ENCODE measurements around the gene ZNF536.

Gene ZNF536

DNA sequence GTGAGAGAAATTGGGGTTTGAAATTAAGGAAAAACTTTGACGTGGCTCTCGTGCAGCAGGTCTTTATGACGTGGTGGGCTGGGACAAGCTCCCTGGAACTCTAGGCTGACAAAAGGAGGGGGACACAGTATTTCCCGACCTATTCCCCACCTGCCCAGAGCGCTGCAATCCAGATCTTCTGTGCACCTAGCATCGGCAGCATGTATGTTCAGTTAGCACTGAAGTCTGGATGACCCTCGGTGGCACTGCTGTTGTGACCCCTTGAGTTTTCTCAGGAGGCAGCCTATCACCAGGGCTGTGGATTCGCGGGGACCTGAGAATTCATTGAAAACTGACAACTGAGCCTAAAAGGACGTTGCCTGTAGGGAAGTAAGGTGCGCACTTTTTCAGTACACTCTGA, 9.1 kb upstream of the ZNF536 start:
- no peak for TF ChIP-seq ZNF274 (IDR thresholded peaks at IDR 0.05; ENCODE audit: low read depth, low read length)
- H3K4me3 ChIP-seq (ENCODE audit: low read length), result no peak overlapping the region

DNA sequence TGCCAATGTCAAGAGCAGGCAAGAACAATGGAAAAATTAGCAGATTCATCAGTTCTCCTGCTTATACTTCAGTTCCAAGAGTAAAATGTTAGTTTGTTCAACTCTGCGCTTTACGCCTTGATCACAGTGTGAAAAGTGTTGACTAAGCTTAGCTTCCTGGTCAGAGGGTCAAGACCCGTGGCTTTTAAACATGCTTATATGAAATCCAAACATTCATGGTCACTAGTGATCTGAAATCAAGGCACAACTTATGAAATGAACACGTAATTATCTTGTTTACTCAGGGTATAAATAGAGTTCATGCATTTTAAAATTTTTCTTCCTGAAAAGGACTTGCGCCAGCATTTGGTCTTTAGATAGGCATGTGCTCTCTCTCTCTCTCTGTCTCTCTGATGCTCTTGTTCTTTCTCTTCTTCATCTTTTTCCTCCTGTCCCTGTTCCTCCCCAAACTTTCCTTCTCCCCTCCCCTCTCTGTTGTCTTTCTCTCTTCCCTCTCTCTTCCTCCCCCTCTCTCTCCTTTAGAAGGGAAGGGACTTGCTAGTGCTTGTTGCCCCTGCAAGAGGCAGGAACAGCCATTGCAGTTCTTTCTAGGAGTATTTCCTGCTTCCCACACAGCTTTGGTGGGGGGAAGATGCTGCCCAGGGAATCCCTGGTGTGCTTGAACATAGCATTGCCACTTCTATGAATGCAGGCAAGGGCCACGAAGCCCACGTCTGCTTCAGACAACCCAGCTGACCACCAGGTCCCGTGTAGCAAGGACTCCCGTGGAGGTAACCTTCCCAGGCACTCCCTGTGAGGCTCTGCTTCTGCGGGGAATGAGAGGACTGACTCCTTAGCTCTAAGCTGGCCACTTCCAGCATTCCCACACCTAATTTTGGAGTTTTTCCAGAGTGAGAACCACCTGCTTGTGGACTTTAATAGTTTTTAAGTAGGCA, 7.1 kb upstream of the ZNF536 start:
- TF ChIP-seq ZNF274 (IDR thresholded peaks at IDR 0.05; ENCODE audit: low read depth, low read length), result no peak
- no peak overlapping the region for H3K4me3 ChIP-seq (ENCODE audit: low read length)

DNA sequence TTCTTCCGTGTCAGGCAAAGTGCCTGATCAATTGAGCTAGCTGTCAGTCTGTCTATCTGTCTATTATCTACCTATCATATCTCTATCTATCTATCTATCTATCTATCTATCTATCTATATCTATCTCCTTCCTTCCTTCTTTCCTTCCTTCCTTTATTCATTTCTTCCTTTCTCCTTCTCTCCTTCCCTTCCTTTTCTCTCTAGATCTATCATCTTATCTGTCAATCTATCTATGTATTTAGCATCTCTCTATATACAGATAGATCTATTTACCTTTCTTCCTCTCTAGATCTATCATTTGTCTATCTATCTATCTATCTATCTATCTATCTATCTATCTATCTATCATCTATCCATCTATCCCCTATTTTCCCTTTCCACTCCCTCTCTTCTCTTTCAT, 5.9 kb upstream of the ZNF536 start:
- TF ChIP-seq ZNF274 (IDR thresholded peaks at IDR 0.05; ENCODE audit: low read depth, low read length), result no peak
- H3K4me3 ChIP-seq (ENCODE audit: low read length), result no peak overlapping the region

DNA sequence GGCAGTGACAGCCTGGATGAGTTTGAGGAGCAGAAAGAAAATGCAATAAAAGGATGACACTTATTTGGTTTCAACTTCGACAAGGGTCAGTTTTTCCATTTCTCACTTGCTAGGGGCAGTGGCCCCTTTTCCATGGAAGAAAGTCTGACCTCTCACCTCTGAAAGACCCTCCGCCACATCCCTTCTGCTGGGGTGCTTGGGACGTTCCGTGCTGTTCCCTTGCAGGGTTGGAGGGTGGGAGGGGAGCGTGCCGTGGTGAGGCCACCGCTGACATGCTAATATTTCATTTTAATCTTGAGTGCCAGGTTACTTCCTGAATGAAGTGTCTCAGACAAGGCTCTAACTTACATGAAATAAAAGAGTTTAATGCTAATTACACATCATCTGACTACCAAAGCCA, 5.2 kb upstream of the ZNF536 start:
- TF ChIP-seq ZNF274 (IDR thresholded peaks at IDR 0.05; ENCODE audit: low read depth, low read length), result no peak
- no peak overlapping the region for H3K4me3 ChIP-seq (ENCODE audit: low read length)

DNA sequence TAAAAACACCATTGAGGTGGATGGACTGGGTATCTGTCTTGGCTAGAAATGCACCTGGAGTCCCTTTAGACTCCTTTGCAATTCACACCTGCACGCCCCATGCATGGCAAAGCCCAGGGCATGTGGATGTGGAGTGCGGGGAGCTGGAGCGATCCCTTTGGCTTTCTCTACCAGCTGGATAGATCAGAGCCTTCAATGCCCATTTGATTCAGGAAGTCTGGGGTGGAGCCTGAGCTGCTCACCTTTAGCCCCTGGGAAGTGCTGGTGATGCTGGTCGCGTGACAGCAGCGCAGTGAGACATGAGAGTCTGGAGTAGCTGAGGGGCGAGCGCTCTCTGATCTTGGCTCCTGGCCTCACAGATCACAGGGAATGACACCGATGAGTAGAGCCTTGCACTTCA, 4.8 kb upstream of the ZNF536 start:
- TF ChIP-seq ZNF274 (IDR thresholded peaks at IDR 0.05; ENCODE audit: low read depth, low read length), result no peak
- H3K4me3 ChIP-seq (ENCODE audit: low read length), result no peak overlapping the region

DNA sequence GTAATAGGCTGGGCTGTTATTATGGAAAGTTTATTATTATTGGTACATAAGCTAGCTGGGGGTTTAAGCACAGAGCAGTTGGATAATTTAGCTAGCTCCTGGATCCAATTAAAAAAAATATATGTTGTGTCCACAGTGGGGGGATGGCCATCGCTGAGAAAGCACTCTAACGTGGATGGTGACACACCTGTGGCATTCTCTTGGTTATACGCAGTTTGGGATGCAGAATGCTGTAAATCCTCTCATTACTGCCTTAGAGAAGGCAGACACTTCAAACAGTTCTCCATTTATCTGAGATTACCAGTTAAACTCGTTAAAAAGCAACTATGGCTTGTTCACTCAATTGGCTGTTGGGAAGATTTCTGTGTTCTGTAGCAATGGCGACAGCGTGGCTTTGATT, 2.4 kb upstream of the ZNF536 start:
- TF ChIP-seq ZNF274 (IDR thresholded peaks at IDR 0.05; ENCODE audit: low read depth, low read length), result no peak
- H3K4me3 ChIP-seq (ENCODE audit: low read length), result no peak overlapping the region

DNA sequence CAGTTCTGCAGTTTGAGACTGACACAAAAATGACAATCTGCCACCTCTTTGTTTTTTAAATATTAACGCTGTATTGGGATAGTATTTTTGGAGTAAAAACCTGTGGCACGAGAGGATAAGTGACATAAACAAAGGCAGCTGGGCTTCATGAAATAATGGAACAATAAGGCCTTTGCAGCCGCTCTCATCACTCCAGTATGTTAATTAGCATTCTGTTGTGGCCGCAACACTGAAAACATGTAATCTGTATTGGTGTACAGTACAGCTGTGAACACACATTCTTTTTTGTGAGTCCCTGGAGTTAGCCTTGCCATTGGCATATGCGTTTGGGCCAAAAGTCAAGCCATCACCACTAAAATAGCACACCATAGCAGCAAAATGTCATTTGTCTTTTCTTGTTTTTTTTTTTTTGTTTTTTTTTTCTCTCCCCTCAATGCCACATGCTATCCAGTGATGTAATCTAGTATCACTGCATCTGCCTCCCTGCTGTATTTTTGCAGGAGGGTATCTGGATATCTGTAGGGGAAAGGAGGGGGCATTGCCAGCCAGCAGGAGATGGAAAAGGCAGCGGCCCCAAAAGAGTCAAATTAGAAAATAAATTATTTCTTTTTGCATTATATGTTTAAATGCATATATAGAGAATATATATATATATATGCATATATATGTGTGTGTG, 885 bp upstream of the ZNF536 start:
- H3K4me3 ChIP-seq (ENCODE audit: low read length), result no peak overlapping the region
- no peak for TF ChIP-seq ZNF274 (IDR thresholded peaks at IDR 0.05; ENCODE audit: low read depth, low read length)

DNA sequence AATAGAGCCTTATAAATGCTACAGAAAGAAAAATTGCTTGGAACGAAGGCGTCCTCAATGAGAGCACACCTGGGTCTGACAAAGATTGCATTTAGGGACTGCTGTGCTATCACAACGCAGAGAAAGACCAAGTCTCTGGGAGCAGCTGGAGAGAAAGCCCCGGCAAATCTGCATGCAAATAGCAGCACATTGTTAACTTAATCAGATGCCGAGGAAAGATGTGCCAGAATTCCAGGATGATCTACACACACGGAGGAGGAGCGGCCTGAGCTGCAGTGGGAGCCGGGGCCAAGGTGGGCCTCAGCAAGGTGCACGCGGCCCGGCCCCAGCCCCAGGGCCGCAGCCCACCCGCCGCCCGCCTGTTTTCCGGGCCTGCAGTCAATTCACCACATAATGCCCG, 1.4 kb downstream of the ZNF536 start:
- no peak overlapping the region for H3K4me3 ChIP-seq (ENCODE audit: low read length)
- no peak for TF ChIP-seq ZNF274 (IDR thresholded peaks at IDR 0.05; ENCODE audit: low read depth, low read length)

DNA sequence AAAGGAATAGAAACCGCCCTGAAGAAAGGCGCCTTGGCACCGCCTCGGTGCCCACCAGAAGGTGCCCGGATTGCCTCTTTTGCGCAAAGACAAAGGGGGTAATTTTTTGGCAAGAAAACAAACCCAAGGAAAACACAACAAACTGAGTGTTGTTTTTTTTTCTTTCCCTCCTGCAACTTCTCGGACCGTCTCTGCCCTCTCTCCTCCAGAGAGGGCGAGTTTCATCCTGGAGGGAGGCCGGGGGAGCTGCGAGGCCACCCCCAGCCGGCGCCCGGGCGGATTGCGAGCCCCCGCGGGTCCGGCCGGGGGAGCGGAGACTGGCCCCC, 2.3 kb downstream of the ZNF536 start:
- H3K4me3 ChIP-seq (ENCODE audit: low read length), result peak overlapping the region; percentile 39; the same call in 1 of the 2 replicates
- TF ChIP-seq ZNF274 (IDR thresholded peaks at IDR 0.05; ENCODE audit: low read depth, low read length), result no peak

DNA sequence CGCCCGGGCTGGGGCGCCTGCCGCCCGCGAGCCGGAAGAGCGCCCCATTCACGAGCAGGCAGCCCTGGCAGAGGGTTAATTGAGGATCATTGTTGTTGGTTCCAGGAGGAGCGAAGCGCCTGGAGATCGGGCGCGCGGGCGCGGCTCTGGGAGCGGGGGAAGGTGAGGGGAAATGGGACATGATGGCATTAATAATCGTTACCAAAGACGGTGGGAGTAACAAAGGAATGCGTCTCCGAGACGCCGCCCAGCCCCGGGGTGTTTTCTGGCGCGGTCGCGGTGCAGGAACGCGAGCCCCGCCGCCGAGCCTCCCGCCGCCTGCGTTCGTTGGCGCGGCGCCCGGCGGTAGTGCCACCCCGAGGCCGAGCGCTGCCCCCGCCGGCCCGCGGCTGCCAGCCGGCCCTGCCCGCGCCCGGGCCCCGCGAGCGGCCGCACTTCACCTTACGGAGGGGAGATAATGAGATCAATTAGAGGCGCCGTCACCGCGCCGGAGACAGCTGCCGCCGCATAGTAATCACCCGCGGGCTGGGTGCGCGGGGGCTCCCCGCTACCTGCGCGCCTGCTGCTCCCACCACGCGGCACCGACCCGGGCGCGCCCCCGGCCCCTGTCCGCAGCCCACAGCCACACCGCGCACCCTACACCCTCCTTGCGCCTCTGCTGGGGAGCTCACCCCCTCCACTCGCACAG, 2.8 kb downstream of the ZNF536 start:
- H3K4me3 ChIP-seq (ENCODE audit: low read length), result peak overlapping the region; percentile 39; the same call in 1 of the 2 replicates

DNA sequence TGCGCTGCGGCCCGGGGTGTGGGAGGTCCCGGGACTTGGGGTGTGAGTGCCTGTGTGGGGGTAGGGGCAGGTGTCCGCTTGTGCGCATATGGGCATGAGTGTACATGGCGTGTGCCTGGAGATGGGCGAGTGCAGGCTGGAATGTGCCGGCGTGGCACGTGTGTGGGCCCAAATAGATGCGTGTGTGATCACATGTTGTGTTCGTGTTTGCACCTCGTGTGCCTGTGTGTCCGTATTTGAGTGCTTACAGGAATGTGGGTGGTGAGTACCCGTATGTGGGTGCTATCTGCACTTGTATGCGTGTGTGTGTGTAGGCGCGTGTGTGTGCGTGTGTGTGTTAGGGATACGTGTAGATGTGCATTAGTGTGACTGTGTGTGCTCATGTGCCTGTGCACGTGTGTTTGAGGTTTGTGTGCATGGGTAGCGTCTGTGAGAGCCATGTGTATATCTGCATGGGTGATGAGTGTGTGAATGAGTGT, 3.4 kb downstream of the ZNF536 start:
- TF ChIP-seq ZNF274 (IDR thresholded peaks at IDR 0.05; ENCODE audit: low read depth, low read length), result no peak
- no peak overlapping the region for H3K4me3 ChIP-seq (ENCODE audit: low read length)

More for the DNA sequence above, 2.8 kb downstream of the ZNF536 start:
- no peak for TF ChIP-seq ZNF274 (IDR thresholded peaks at IDR 0.05; ENCODE audit: low read depth, low read length)

DNA sequence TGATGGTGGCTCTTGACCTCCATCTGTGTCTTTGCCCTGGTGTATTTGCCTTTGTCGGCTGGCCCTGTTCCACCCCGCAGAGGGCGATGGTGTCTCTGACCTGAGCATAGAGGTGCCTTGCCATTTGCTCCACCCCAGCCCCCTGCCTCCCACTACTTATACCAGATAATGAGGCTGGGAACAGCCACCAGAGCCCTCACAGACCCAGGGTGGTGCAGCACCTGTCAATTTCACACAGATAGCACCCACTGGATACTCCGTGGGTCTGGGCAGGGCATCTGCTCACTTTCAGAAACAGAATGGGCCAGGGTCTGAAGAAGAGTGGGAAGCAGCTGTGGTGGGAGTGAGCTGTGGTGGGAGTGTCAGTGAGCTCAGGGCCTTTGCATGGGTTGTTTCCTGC, 4.1 kb downstream of the ZNF536 start:
- no peak for TF ChIP-seq ZNF274 (IDR thresholded peaks at IDR 0.05; ENCODE audit: low read depth, low read length)

DNA sequence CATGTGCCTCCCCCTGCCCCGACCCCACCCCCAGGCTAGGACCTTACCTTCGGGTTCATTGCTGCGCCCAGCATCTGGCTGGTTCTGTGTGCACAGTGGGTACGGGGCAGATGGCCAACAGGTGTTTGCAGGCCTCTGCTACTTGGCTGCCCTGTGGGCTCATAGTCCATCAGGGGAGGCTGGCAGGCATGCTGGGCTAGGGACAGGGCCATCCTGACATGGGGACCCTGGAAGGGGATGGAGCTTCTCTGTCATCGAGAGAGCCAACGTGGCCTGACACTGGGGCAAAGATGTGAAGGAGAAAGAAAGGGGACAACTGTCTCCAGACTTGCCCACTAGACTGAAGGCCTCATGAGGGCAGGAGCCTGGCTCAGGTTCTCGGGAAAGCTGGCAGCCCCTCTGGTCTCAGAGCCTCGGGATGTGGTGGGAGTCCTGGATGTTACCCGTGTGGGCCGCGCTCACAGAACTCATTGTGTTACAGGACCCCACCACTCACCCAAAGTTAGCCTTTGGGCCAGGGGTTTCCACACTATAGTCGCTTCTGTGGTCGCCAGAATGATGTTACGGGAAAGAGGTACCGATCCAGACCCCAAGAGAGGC, 4.7 kb downstream of the ZNF536 start:
- TF ChIP-seq ZNF274 (IDR thresholded peaks at IDR 0.05; ENCODE audit: low read depth, low read length), result no peak
- no peak overlapping the region for H3K4me3 ChIP-seq (ENCODE audit: low read length)

More for the DNA sequence above, 4.1 kb downstream of the ZNF536 start:
- no peak overlapping the region for H3K4me3 ChIP-seq (ENCODE audit: low read length)

DNA sequence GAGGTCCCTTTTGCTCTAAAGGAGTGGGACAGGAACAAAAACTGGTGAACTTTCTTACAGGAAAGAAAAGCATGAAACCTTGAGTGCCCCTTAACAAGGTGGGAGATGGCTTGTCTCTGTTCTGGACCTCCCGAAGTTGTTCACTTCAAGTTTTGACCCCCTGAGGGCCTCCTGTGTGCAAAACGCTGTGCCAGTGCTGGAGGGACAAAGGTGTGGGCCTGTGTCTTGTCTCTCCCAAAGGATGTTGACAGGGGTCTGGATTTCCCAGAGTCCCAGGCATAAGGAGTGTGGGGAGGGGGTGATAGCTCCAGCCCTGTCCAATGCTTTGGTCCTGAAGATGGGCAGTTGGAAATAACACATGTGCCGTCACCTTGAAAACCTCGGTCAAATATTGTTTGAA, 6.5 kb downstream of the ZNF536 start:
- H3K4me3 ChIP-seq (ENCODE audit: low read length), result no peak overlapping the region
- TF ChIP-seq ZNF274 (IDR thresholded peaks at IDR 0.05; ENCODE audit: low read depth, low read length), result no peak

Measured in GM08714 (cell line).